ENCODE data around the gene IL17RC. TPM values are rescaled to one million over a fixed set of nuclear protein-coding genes. Genes with fewer than 3 reads are reported as not detected.
"Not testable (repeated sequence)": the region's sequence is repeated elsewhere in the genome, so short reads cannot be mapped to it uniquely, and the experiment has no call there.

IL17RC gene
- polyA plus RNA-seq (ENCODE audit: insufficient read length), result 28.4 TPM

- DNase-seq (ENCODE audit: low read depth), result peak; percentile 84
Measured at GRCh38 chr3:9916734-9917680, at the start of gene IL17RC. Gene IL17RC, plus strand, starts transcription at chr3:9917098. Its CDS starts 218 bp downstream, at chr3:9917316.

- no peak for DNase-seq (ENCODE audit: low read depth)
Measured at GRCh38 chr3:9867106-9867505, 49.8 kb upstream of the IL17RC start.

- no peak for DNase-seq (ENCODE audit: low read depth)
Measured at GRCh38 chr3:9869955-9870354, 46.9 kb upstream of the IL17RC start.

- no peak for DNase-seq (ENCODE audit: low read depth)
Measured at GRCh38 chr3:9870978-9871377, 45.9 kb upstream of the IL17RC start.

- not testable (repeated sequence) for DNase-seq (ENCODE audit: low read depth)
Measured at GRCh38 chr3:9872067-9872466, 44.8 kb upstream of the IL17RC start.

GRCh38 chr3:9875448-9875847, 41.5 kb upstream of the IL17RC start:
- no peak for DNase-seq (ENCODE audit: low read depth)

- DNase-seq (ENCODE audit: low read depth), result not testable (repeated sequence)
Measured at GRCh38 chr3:9876255-9876654, 40.6 kb upstream of the IL17RC start.

- no peak for DNase-seq (ENCODE audit: low read depth)
Measured at GRCh38 chr3:9876991-9877390, 39.9 kb upstream of the IL17RC start.

GRCh38 chr3:9878700-9879099, 38.2 kb upstream of the IL17RC start:
- no peak for DNase-seq (ENCODE audit: low read depth)

- DNase-seq (ENCODE audit: low read depth), result no peak
Measured at GRCh38 chr3:9879830-9880549, 36.9 kb upstream of the IL17RC start, which contains the start of gene CIDEC. Gene CIDEC, minus strand, starts transcription at chr3:9880253. Its CDS starts 1,767 bp downstream, at chr3:9878486.

GRCh38 chr3:9881441-9881840, 35.5 kb upstream of the IL17RC start:
- no peak for DNase-seq (ENCODE audit: low read depth)

GRCh38 chr3:9883706-9884554, 33.0 kb upstream of the IL17RC start:
- no peak for DNase-seq (ENCODE audit: low read depth)

GRCh38 chr3:9884555-9885165, 32.2 kb upstream of the IL17RC start:
- DNase-seq (ENCODE audit: low read depth), result no peak

- no peak for DNase-seq (ENCODE audit: low read depth)
Measured at GRCh38 chr3:9886328-9886727, 30.6 kb upstream of the IL17RC start.

GRCh38 chr3:9887480-9887879, 29.4 kb upstream of the IL17RC start:
- no peak for DNase-seq (ENCODE audit: low read depth)

GRCh38 chr3:9888540-9888939, 28.4 kb upstream of the IL17RC start:
- DNase-seq (ENCODE audit: low read depth), result no peak

- no peak for DNase-seq (ENCODE audit: low read depth)
Measured at GRCh38 chr3:9889405-9889804, 27.5 kb upstream of the IL17RC start.

- peak; percentile 57 for DNase-seq (ENCODE audit: low read depth)
Measured at GRCh38 chr3:9890249-9891071, 26.4 kb upstream of the IL17RC start, which contains the start of gene JAGN1. Gene JAGN1, plus strand, starts transcription at chr3:9890610. Its CDS starts 113 bp downstream, at chr3:9890723.

GRCh38 chr3:9891072-9891622, 25.8 kb upstream of the IL17RC start:
- no peak for DNase-seq (ENCODE audit: low read depth)

- no peak for DNase-seq (ENCODE audit: low read depth)
Measured at GRCh38 chr3:9893739-9894138, 23.2 kb upstream of the IL17RC start.

Measured in forelimb muscle (tissue), 1 donor.